HepG2 (cell line): ENCODE results near the gene IL31. TPM values are rescaled to one million over a fixed set of nuclear protein-coding genes. Genes with fewer than 3 reads are reported as not detected.
A peak's percentile ranks its signal among the peaks of the same experiment; 100 is the strongest.

ENCODE experiments used
- ATAC-seq: fragments of 200-7000 bp; cut with Tn5 transposase; 3 replicates; pipeline ENCODE4 v1.9.1; 2020; ENCODE audit warnings: mild to moderate bottlenecking, moderate library complexity
- BruUV-seq: library from RNA; stranded (reverse); fragments of 400-500 nt; replicated peaks from 2 replicates; lab custom pipeline; 2021; lab: Mats Ljungman, UMichigan
- CTCF ChIA-PET: fragments of 300-600 bp; formaldehyde crosslinking; extraction: SDS; loops from one replicate; lab custom pipeline; 2021; ENCODE audit warnings: low total read pairs, inconsistent platforms, low intra/inter-chr PET ratio; lab: Yijun Ruan, JAX
- POLR2A ChIA-PET: fragments of 350-600 bp; sonication (Branson Sonifier 250); formaldehyde crosslinking; loops from one replicate; lab custom pipeline; 2020; ENCODE audit warnings: antibody characterized with exemption, inconsistent platforms; lab: Yijun Ruan, JAX
- DNase-seq: peaks from one replicate; pipeline ENCODE4 v3.0.0-alpha.2; 2015; ENCODE audit warnings: low spot score
- FAIRE-seq: peaks from 3 replicates; lab custom pipeline; 2011; peaks lifted over from hg19 to GRCh38; lab: Jason Lieb, UNC
- H2AFZ ChIP-seq: one replicate; pipeline ENCODE4 v1.6.1; 2011; ENCODE audit warnings: low read length, inconsistent platforms
- H3K27ac ChIP-seq: fragments of 300-600 bp; 3 replicates; pipeline ENCODE4 v1.8.0; 2011; ENCODE audit warnings: mixed run types, mild to moderate bottlenecking, mixed read lengths, low read length, inconsistent platforms; ENCODE audit not compliant: insufficient read depth; ENCODE audit errors: extremely low read length
- H3K27me3 ChIP-seq, 2 experiments: fragments of 200-600 bp in 1 of 2; 2 replicates in 1 of 2; 3 replicates in 1 of 2; pipeline versions ENCODE4 v1.6.0 to v1.8.0; 2011; ENCODE audit warnings: low read length in 2 of 2, mild to moderate bottlenecking in 2 of 2, moderate library complexity in 2 of 2, inconsistent platforms in 1 of 2; ENCODE audit not compliant: insufficient read depth in 2 of 2, control insufficient read depth in 1 of 2
- H3K36me3 ChIP-seq, 2 experiments: fragments of 200-600 bp in 1 of 2; replicated peaks in 1 of 2; 2 replicates in 1 of 2; 3 replicates in 1 of 2; pipeline versions ENCODE4 v1.5.1 to v1.8.0; 2011; ENCODE audit warnings: low read length in 2 of 2, inconsistent platforms in 1 of 2; ENCODE audit not compliant: insufficient read depth in 2 of 2, control insufficient read depth in 1 of 2
- H3K4me1 ChIP-seq: 2 replicates; pipeline ENCODE4 v1.5.1; 2012; ENCODE audit warnings: low read length, inconsistent platforms; ENCODE audit not compliant: insufficient read depth
- H3K4me2 ChIP-seq: 2 replicates; pipeline ENCODE4 v1.6.0; 2011; ENCODE audit warnings: low read depth, low read length, inconsistent platforms
- H3K4me3 ChIP-seq, 3 experiments: fragments of 200-600 bp in 1 of 3; sonication (generic), shearing (Covaris generic) in 1 of 3; replicated peaks in 1 of 3; 2 replicates each; pipeline ENCODE4 v1.5.1; 2011 to 2016; ENCODE audit warnings: low read length in 3 of 3, inconsistent platforms in 2 of 3, low read depth in 2 of 3, mild to moderate bottlenecking in 2 of 3, control low read depth in 1 of 3, mixed read lengths in 1 of 3; ENCODE audit not compliant: insufficient read depth in 1 of 3
- H3K79me2 ChIP-seq: one replicate; pipeline ENCODE4 v1.6.1; 2011; ENCODE audit warnings: low read length, inconsistent platforms; ENCODE audit not compliant: insufficient read depth
- H3K9ac ChIP-seq: 2 replicates; pipeline ENCODE4 v1.6.0; 2011; ENCODE audit warnings: mild to moderate bottlenecking, low read depth, low read length, inconsistent platforms; ENCODE audit not compliant: insufficient read depth
- H3K9me3 ChIP-seq: 2 replicates; pipeline ENCODE4 v1.5.1; 2012; ENCODE audit warnings: mild to moderate bottlenecking, low read length
- H4K20me1 ChIP-seq: 2 replicates; pipeline ENCODE4 v1.6.0; 2011; ENCODE audit warnings: inconsistent platforms, mild to moderate bottlenecking, low read length, moderate library complexity; ENCODE audit not compliant: insufficient read depth
- CCDC6 ChIP-seq: sonication (generic); formaldehyde crosslinking; IDR thresholded peaks from 2 replicates; pipeline ENCODE4 v1.8.1; 2022; ENCODE audit warnings: mild to moderate bottlenecking, missing genetic modification reagents, moderate library complexity
- CEBPB ChIP-seq: IDR thresholded peaks from 2 replicates; pipeline ENCODE4 v1.6.1; 2011; ENCODE audit warnings: low read depth, low read length, improper control_type of control experiment, borderline replicate concordance
- CREB1 ChIP-seq, 2 experiments: fragments of 450-650 bp in 1 of 2; IDR thresholded peaks; 2 replicates each; pipeline ENCODE4 v1.6.1; 2016 to 2017; ENCODE audit warnings: control low read depth in 1 of 2, mild to moderate bottlenecking in 1 of 2, missing compliant biosample characterization in 1 of 2, missing genetic modification characterization in 1 of 2
- HNF4A ChIP-seq: sonication (generic); formaldehyde crosslinking; IDR thresholded peaks from 2 replicates; pipeline ENCODE4 v1.4.0; 2020; ENCODE audit warnings: missing genetic modification reagents
- MIER2 ChIP-seq: IDR thresholded peaks from 2 replicates; pipeline ENCODE4 v1.6.1; 2016; ENCODE audit warnings: missing biosample characterization, missing genetic modification reagents
- SALL1 ChIP-seq: sonication (generic); formaldehyde crosslinking; IDR thresholded peaks from 2 replicates; pipeline ENCODE4 v1.8.0; 2022; ENCODE audit warnings: mild to moderate bottlenecking, missing genetic modification reagents
- SETDB1 ChIP-seq: sonication (generic); formaldehyde crosslinking; IDR thresholded peaks from 2 replicates; pipeline ENCODE4 v1.5.1; 2020; ENCODE audit warnings: missing genetic modification reagents, mild to moderate bottlenecking, borderline replicate concordance
- TBX2 ChIP-seq: sonication (generic); formaldehyde crosslinking; IDR thresholded peaks from 2 replicates; pipeline ENCODE4 v1.5.0; 2020; ENCODE audit warnings: missing genetic modification reagents, mild to moderate bottlenecking, borderline replicate concordance
- WIZ ChIP-seq: sonication (generic); formaldehyde crosslinking; IDR thresholded peaks from 2 replicates; pipeline ENCODE4 v1.5.1; 2020; ENCODE audit warnings: mild to moderate bottlenecking, missing genetic modification reagents
- ZNF121 ChIP-seq: sonication (generic); formaldehyde crosslinking; IDR thresholded peaks from 2 replicates; pipeline ENCODE4 v1.5.0; 2020; ENCODE audit warnings: mild to moderate bottlenecking, missing genetic modification reagents
- WGBS: methylation state at CpG from one replicate; pipeline ENCODE4 v1.1.6; 2017; ENCODE audit warnings: low lambda C conversion rate; 5-methylcytosine and 5-hydroxymethylcytosine counted together
- in situ Hi-C: cut with HindIII; loops from 2 replicates; pipeline ENCODE4 v1.10.0; 2017; ENCODE audit warnings: low pct_unique_long_range_greater_than_20kb; ENCODE audit not compliant: extremely low pct_ligation_motif_present
- intact Hi-C: fragments of 100-400 bp; cut with micrococcal nuclease; formaldehyde crosslinking; loops from one replicate; pipeline ENCODE4 v1.10.0; 2022; ENCODE audit not compliant: unreplicated experiment
- polyA plus RNA-seq, 8 experiments: library from polyadenylated mRNA; depleted of rRNA in 3 of 8; stranded (reverse) in 7 of 8; unstranded in 1 of 8; fragments of >200 nt; fragmentation: Illumina TruSeq in 4 of 8; extraction: Trizol in 4 of 8; gene quantifications; 2 replicates each; pipeline versions ENCODE4 v1.2.1 to v1.2.3, GENCODE V29; 2011 to 2016; ENCODE audit warnings: low read depth in 4 of 8, missing spikeins in 1 of 8, mixed read lengths in 1 of 8; ENCODE audit not compliant: insufficient read depth in 1 of 8
- total RNA-seq, 5 experiments: library from RNA; depleted of rRNA; stranded (reverse); fragments of >200 nt; fragmentation: Illumina TruSeq; extraction: Trizol; gene quantifications; 2 replicates each; pipeline ENCODE4 v1.2.3, GENCODE V29; 2016; ENCODE audit warnings: low read depth in 1 of 5

The IL31 gene
- total and polyA plus RNA-seq, 2 of the 13 experiments (the other 11 are each of a cell fraction or from before 2014, with no cell fraction given), result not detected

- Histone ChIP-seq H3K9me3 (no peaks in the 10 kb centered on the region), H4K20me1 (no peaks in the 10 kb centered on the region), H3K27me3 (peaks cover 0 to 7% of the 10 kb centered on the region in 2 experiments; a peak in 2 of 5 replicates), H3K4me2 (no peak overlapping the region), H3K27ac (no peak overlapping the region), H3K36me3 (no peaks in the 10 kb centered on the region), H3K9ac (no peak overlapping the region), H3K4me1 (peaks cover 24% of the 10 kb centered on the region), H3K4me3 (no peak overlapping the region), H3K79me2 (no peaks in the 10 kb centered on the region), H2AFZ (no peak overlapping the region)
- ChIA-PET CTCF (no interaction called here), POLR2A (no interaction called here)
- FAIRE-seq (no peak), DNase-seq (no peak), ATAC-seq (peak; percentile 22; the same call in 2 of the 3 replicates)
- TF ChIP-seq SALL1 (CRISPR knock-in tag) (peak; percentile 16; the same call in 1 of the 2 replicates), CCDC6 (no peak), TBX2 (no peak), HNF4A (peak; percentile 46; the same call in 1 of the 2 replicates), CEBPB (0 out of 2 replicates have a peak, but pooled peaks have one; percentile 3), CREB1 (IDR thresholded peaks at IDR 0.05) (no peak), CREB1 (CRISPR knock-in tag; IDR thresholded peaks at IDR 0.05) (0 out of 2 replicates have a peak, but pooled peaks have one; percentile 20), WIZ (CRISPR knock-in tag) (no peak)
- intact Hi-C loops, result no loop called here
- in situ Hi-C loops, result no loop called here
- WGBS, result 12% methylated on average over 17 of the region's 17 CpGs
- no TSS peak for BruUV-seq
These were observed 1.6 kb downstream of the IL31 start for GRCh38 chr12:122172262-122172939.

DNA sequence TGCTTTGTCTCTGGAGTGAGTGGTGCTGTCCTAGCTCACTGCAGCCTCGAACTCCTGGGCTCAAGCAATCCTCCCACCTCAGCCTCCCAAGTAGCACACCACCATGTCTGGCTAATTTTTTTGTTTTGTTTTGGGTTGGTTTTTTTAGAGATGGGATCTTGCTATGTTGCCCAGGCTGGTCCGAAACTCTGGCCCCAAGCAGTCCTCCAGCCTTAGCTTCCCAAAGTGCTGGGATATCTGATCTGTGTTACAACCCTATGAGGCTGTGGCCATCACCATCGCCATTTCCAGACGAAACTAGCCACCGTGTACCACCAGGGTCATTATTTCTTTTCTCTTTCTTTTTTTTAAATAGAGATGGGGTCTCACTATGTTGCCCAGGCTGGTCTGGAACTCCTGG is 2.6 kb downstream of the IL31 start:
- 50% methylated on average over 5 of the region's 5 CpGs for WGBS
- no peak for FAIRE-seq
- no TSS peak for BruUV-seq

More for the DNA sequence above, 2.6 kb downstream of the IL31 start:
- H3K36me3 ChIP-seq, result no peaks in the 10 kb centered on the region
- no peak overlapping the region for H3K4me2 ChIP-seq
- CTCF ChIA-PET, result no interaction called here
- H3K9ac ChIP-seq, result no peak overlapping the region
- TF ChIP-seq ZNF121 (CRISPR knock-in tag), result peak; percentile 44; the same call in 1 of the 2 replicates
- TF ChIP-seq SETDB1, result no peak
- no peak for TF ChIP-seq MIER2 (CRISPR knock-in tag)
- TF ChIP-seq, all 625 proteins: peak for 1
- no peaks in the 10 kb centered on the region for H4K20me1 ChIP-seq
- no peaks in the 10 kb centered on the region for H3K9me3 ChIP-seq
- POLR2A ChIA-PET, result no interaction called here
- peaks cover 0 to 11% of the 10 kb centered on the region in 2 experiments; a peak in 2 of 5 replicates for H3K27me3 ChIP-seq
- H2AFZ ChIP-seq, result no peak overlapping the region
- H3K79me2 ChIP-seq, result no peaks in the 10 kb centered on the region
- no peak overlapping the region for H3K27ac ChIP-seq
- intact Hi-C loops (no loop called here), in situ Hi-C loops (no loop called here)
- ATAC-seq (no peak), DNase-seq (no peak)
- H3K4me1 ChIP-seq, result peaks cover 24% of the 10 kb centered on the region
- no peak overlapping the region for H3K4me3 ChIP-seq
